ENCODE measurements around the gene CREBL2.

The CREBL2 gene

GRCh38 chr12:12685305-12685704, 73.6 kb downstream of the CREBL2 start:
- TF ChIP-seq CTCF (IDR thresholded peaks at IDR 0.05; ENCODE audit: low read depth, low read length, missing control alignments) = no peak
- no peak overlapping the region for H3K4me3 ChIP-seq (replicated peaks; ENCODE audit: low read depth, low read length)
- no peak for DNase-seq (ENCODE audit: extremely low read depth, low read depth)

GRCh38 chr12:12686472-12686871, 74.8 kb downstream of the CREBL2 start:
- no peak for DNase-seq (ENCODE audit: extremely low read depth, low read depth)
- no peak overlapping the region for H3K4me3 ChIP-seq (replicated peaks; ENCODE audit: low read depth, low read length)
- TF ChIP-seq CTCF (IDR thresholded peaks at IDR 0.05; ENCODE audit: low read depth, low read length, missing control alignments) = no peak

GRCh38 chr12:12686925-12687324, 75.2 kb downstream of the CREBL2 start:
- H3K4me3 ChIP-seq (replicated peaks; ENCODE audit: low read depth, low read length) = no peak overlapping the region
- TF ChIP-seq CTCF (IDR thresholded peaks at IDR 0.05; ENCODE audit: low read depth, low read length, missing control alignments) = no peak
- DNase-seq (ENCODE audit: extremely low read depth, low read depth) = no peak

- DNase-seq (ENCODE audit: extremely low read depth, low read depth) = no peak
- TF ChIP-seq CTCF (IDR thresholded peaks at IDR 0.05; ENCODE audit: low read depth, low read length, missing control alignments) = no peak
- H3K4me3 ChIP-seq (replicated peaks; ENCODE audit: low read depth, low read length) = no peak overlapping the region
Measured at GRCh38 chr12:12689647-12690300, 78.1 kb downstream of the CREBL2 start.

GRCh38 chr12:12691549-12691948, 79.9 kb downstream of the CREBL2 start:
- no peak for TF ChIP-seq CTCF (IDR thresholded peaks at IDR 0.05; ENCODE audit: low read depth, low read length, missing control alignments)
- DNase-seq (ENCODE audit: extremely low read depth, low read depth) = no peak
- no peak overlapping the region for H3K4me3 ChIP-seq (replicated peaks; ENCODE audit: low read depth, low read length)

- no peak for DNase-seq (ENCODE audit: extremely low read depth, low read depth)
- no peak for TF ChIP-seq CTCF (IDR thresholded peaks at IDR 0.05; ENCODE audit: low read depth, low read length, missing control alignments)
Measured at GRCh38 chr12:12693111-12693671, 81.5 kb downstream of the CREBL2 start.

More at GRCh38 chr12:12693111-12693671, 81.5 kb downstream of the CREBL2 start:
- no peak overlapping the region for H3K4me3 ChIP-seq (replicated peaks; ENCODE audit: low read depth, low read length)
